HepG2 (cell line): ENCODE data around the gene PNKD. TPM values are rescaled to one million over a fixed set of nuclear protein-coding genes. Genes with fewer than 3 reads are reported as not detected.

Source experiments
- CAMTA2 ChIP-seq: sonication (generic); formaldehyde crosslinking; IDR thresholded peaks from 2 replicates; pipeline ENCODE4 v1.4.0; 2020; ENCODE audit warnings: mild to moderate bottlenecking, missing genetic modification reagents, borderline replicate concordance
- CBX5 ChIP-seq: sonication (generic); formaldehyde crosslinking; IDR thresholded peaks from 2 replicates; pipeline ENCODE4 v1.4.0; 2020; ENCODE audit warnings: missing genetic modification reagents, borderline replicate concordance
- EZH2 ChIP-seq: conservative IDR thresholded peaks from 2 replicates; pipeline ENCODE4 v1.6.1; 2012; ENCODE audit warnings: mild to moderate bottlenecking, low read depth, low read length, moderate library complexity
- FOXK2 ChIP-seq: fragments of 450-650 bp; IDR thresholded peaks from 2 replicates; pipeline ENCODE4 v1.6.1; 2016
- HNRNPL ChIP-seq: fragments of 200-400 bp; formaldehyde crosslinking; IDR thresholded peaks from 2 replicates; pipeline ENCODE4 v1.6.1; 2017; ENCODE audit warnings: mild to moderate bottlenecking, low read depth, low read length
- ZBTB38 ChIP-seq: sonication (generic); formaldehyde crosslinking; IDR thresholded peaks from 2 replicates; pipeline ENCODE4 v1.5.1; 2020; ENCODE audit warnings: mild to moderate bottlenecking, missing genetic modification reagents
- ZSCAN20 ChIP-seq: sonication (generic); formaldehyde crosslinking; IDR thresholded peaks from 2 replicates; pipeline ENCODE4 v1.4.0; 2020; ENCODE audit warnings: missing genetic modification reagents, mild to moderate bottlenecking, borderline replicate concordance
- polyA plus RNA-seq, 8 experiments: library from polyadenylated mRNA; depleted of rRNA in 3 of 8; stranded (reverse) in 7 of 8; unstranded in 1 of 8; fragments of >200 nt; fragmentation: Illumina TruSeq in 4 of 8; extraction: Trizol in 4 of 8; gene quantifications; 2 replicates each; pipeline versions ENCODE4 v1.2.1 to v1.2.3, GENCODE V29; 2011 to 2016; ENCODE audit warnings: low read depth in 4 of 8, missing spikeins in 1 of 8, mixed read lengths in 1 of 8; ENCODE audit not compliant: insufficient read depth in 1 of 8
- total RNA-seq, 5 experiments: library from RNA; depleted of rRNA; stranded (reverse); fragments of >200 nt; fragmentation: Illumina TruSeq; extraction: Trizol; gene quantifications; 2 replicates each; pipeline ENCODE4 v1.2.3, GENCODE V29; 2016; ENCODE audit warnings: low read depth in 1 of 5
- TF ChIP-seq, protein P1 (sequence below): sonication (generic); formaldehyde crosslinking; IDR thresholded peaks from 2 replicates; pipeline ENCODE4 v1.4.0; 2020; ENCODE audit warnings: mild to moderate bottlenecking, missing genetic modification reagents
- TF ChIP-seq, protein P2 (sequence below): sonication (generic); formaldehyde crosslinking; IDR thresholded peaks from 2 replicates; pipeline ENCODE4 v1.5.1; 2020; ENCODE audit warnings: mild to moderate bottlenecking, moderate library complexity, missing genetic modification reagents
- TF ChIP-seq, protein P3 (sequence below): IDR thresholded peaks from 2 replicates; pipeline ENCODE4 v1.6.1; 2016; ENCODE audit warnings: missing biosample characterization, missing genetic modification reagents, low read depth
- TF ChIP-seq, protein P4 (sequence below): IDR thresholded peaks from 2 replicates; pipeline ENCODE4 v1.6.1; 2016
- TF ChIP-seq, protein P5 (sequence below): sonication (generic); formaldehyde crosslinking; IDR thresholded peaks from 2 replicates; pipeline ENCODE4 v1.5.0; 2020; ENCODE audit warnings: missing genetic modification reagents
- TF ChIP-seq, protein P6 (sequence below): sonication (generic); formaldehyde crosslinking; IDR thresholded peaks from 2 replicates; pipeline ENCODE4 v1.9.0; 2021; ENCODE audit warnings: mild to moderate bottlenecking, missing genetic modification reagents
- TF ChIP-seq, protein P7 (sequence below): sonication (generic); formaldehyde crosslinking; IDR thresholded peaks from 2 replicates; pipeline ENCODE4 v1.4.0; 2020; ENCODE audit warnings: mild to moderate bottlenecking, missing genetic modification reagents

The PNKD gene
- total and polyA plus RNA-seq, 2 of the 13 experiments (the other 11 are each of a cell fraction or from before 2014, with no cell fraction given) = 55.9 to 80.4 TPM

DNA sequence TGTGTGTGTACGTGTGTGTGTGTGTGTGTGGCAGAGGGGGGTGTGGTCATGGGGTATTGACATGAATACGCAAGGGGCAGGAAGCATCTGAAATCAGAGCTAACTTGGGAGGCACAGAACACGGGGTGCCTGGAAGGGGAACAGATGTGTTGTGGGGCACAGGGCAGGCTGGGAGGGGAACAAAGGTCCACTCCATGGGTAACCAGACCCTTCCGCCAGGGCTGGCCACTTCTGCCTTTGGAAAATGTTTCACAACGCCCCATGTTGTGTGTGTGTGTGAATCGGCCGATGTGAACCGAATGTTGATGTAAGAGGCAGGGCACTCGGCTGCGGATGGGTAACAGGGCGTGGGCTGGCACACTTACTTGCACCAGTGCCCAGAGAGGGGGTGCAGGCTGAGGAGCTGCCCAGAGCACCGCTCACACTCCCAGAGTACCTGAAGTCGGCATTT, 111.6 kb downstream of the PNKD start, which contains the start of gene SLC11A1 (continued):
- TF ChIP-seq, protein P1, sequence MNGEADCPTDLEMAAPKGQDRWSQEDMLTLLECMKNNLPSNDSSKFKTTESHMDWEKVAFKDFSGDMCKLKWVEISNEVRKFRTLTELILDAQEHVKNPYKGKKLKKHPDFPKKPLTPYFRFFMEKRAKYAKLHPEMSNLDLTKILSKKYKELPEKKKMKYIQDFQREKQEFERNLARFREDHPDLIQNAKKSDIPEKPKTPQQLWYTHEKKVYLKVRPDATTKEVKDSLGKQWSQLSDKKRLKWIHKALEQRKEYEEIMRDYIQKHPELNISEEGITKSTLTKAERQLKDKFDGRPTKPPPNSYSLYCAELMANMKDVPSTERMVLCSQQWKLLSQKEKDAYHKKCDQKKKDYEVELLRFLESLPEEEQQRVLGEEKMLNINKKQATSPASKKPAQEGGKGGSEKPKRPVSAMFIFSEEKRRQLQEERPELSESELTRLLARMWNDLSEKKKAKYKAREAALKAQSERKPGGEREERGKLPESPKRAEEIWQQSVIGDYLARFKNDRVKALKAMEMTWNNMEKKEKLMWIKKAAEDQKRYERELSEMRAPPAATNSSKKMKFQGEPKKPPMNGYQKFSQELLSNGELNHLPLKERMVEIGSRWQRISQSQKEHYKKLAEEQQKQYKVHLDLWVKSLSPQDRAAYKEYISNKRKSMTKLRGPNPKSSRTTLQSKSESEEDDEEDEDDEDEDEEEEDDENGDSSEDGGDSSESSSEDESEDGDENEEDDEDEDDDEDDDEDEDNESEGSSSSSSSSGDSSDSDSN = 0 out of 2 replicates have a peak, but pooled peaks have one; percentile 25
- TF ChIP-seq, protein P2, sequence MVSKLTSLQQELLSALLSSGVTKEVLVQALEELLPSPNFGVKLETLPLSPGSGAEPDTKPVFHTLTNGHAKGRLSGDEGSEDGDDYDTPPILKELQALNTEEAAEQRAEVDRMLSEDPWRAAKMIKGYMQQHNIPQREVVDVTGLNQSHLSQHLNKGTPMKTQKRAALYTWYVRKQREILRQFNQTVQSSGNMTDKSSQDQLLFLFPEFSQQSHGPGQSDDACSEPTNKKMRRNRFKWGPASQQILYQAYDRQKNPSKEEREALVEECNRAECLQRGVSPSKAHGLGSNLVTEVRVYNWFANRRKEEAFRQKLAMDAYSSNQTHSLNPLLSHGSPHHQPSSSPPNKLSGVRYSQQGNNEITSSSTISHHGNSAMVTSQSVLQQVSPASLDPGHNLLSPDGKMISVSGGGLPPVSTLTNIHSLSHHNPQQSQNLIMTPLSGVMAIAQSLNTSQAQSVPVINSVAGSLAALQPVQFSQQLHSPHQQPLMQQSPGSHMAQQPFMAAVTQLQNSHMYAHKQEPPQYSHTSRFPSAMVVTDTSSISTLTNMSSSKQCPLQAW = peak; percentile 65; the same call in 1 of the 2 replicates
- TF ChIP-seq CAMTA2 (CRISPR knock-in tag) = no peak
- TF ChIP-seq, protein P3, sequence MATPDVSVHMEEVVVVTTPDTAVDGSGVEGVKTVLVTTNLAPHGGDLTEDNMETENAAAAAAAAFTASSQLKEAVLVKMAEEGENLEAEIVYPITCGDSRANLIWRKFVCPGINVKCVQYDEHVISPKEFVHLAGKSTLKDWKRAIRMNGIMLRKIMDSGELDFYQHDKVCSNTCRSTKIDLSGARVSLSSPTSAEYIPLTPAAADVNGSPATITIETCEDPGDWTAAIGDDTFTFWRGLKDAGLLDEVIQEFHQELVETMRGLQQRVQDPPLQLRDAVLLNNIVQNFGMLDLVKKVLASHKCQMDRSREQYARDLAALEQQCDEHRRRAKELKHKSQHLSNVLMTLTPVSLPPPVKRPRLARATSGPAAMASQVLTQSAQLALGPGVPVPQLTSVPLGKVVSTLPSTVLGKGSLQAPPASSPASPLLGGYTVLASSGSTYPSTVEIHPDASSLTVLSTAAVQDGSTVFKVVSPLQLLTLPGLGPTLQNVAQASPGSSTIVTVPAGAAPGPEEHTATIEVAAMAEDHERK (CRISPR knock-in tag) = no peak
- TF ChIP-seq, protein P4, sequence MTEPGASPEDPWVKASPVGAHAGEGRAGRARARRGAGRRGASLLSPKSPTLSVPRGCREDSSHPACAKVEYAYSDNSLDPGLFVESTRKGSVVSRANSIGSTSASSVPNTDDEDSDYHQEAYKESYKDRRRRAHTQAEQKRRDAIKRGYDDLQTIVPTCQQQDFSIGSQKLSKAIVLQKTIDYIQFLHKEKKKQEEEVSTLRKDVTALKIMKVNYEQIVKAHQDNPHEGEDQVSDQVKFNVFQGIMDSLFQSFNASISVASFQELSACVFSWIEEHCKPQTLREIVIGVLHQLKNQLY (CRISPR knock-in tag) = no peak
- TF ChIP-seq CBX5 (CRISPR knock-in tag) = no peak
- TF ChIP-seq, protein P5, sequence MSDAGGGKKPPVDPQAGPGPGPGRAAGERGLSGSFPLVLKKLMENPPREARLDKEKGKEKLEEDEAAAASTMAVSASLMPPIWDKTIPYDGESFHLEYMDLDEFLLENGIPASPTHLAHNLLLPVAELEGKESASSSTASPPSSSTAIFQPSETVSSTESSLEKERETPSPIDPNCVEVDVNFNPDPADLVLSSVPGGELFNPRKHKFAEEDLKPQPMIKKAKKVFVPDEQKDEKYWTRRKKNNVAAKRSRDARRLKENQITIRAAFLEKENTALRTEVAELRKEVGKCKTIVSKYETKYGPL = no peak
- TF ChIP-seq, protein P6, sequence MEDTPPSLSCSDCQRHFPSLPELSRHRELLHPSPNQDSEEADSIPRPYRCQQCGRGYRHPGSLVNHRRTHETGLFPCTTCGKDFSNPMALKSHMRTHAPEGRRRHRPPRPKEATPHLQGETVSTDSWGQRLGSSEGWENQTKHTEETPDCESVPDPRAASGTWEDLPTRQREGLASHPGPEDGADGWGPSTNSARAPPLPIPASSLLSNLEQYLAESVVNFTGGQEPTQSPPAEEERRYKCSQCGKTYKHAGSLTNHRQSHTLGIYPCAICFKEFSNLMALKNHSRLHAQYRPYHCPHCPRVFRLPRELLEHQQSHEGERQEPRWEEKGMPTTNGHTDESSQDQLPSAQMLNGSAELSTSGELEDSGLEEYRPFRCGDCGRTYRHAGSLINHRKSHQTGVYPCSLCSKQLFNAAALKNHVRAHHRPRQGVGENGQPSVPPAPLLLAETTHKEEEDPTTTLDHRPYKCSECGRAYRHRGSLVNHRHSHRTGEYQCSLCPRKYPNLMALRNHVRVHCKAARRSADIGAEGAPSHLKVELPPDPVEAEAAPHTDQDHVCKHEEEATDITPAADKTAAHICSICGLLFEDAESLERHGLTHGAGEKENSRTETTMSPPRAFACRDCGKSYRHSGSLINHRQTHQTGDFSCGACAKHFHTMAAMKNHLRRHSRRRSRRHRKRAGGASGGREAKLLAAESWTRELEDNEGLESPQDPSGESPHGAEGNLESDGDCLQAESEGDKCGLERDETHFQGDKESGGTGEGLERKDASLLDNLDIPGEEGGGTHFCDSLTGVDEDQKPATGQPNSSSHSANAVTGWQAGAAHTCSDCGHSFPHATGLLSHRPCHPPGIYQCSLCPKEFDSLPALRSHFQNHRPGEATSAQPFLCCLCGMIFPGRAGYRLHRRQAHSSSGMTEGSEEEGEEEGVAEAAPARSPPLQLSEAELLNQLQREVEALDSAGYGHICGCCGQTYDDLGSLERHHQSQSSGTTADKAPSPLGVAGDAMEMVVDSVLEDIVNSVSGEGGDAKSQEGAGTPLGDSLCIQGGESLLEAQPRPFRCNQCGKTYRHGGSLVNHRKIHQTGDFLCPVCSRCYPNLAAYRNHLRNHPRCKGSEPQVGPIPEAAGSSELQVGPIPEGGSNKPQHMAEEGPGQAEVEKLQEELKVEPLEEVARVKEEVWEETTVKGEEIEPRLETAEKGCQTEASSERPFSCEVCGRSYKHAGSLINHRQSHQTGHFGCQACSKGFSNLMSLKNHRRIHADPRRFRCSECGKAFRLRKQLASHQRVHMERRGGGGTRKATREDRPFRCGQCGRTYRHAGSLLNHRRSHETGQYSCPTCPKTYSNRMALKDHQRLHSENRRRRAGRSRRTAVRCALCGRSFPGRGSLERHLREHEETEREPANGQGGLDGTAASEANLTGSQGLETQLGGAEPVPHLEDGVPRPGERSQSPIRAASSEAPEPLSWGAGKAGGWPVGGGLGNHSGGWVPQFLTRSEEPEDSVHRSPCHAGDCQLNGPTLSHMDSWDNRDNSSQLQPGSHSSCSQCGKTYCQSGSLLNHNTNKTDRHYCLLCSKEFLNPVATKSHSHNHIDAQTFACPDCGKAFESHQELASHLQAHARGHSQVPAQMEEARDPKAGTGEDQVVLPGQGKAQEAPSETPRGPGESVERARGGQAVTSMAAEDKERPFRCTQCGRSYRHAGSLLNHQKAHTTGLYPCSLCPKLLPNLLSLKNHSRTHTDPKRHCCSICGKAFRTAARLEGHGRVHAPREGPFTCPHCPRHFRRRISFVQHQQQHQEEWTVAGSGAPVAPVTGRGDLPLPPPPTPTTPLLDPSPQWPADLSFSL (CRISPR knock-in tag) = peak; percentile 87
- 0 out of 2 replicates have a peak, but pooled peaks have one; percentile 24 for TF ChIP-seq FOXK2
- peak; percentile 78 for TF ChIP-seq HNRNPL
- TF ChIP-seq ZBTB38 (CRISPR knock-in tag) = peak; percentile 78
- 0 out of 2 replicates have a peak, but pooled peaks have one; percentile 39 for TF ChIP-seq EZH2
- TF ChIP-seq ZSCAN20 (CRISPR knock-in tag) = no peak
- TF ChIP-seq, protein P7, sequence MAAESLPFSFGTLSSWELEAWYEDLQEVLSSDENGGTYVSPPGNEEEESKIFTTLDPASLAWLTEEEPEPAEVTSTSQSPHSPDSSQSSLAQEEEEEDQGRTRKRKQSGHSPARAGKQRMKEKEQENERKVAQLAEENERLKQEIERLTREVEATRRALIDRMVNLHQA (CRISPR knock-in tag) = no peak
